IMR-90 (cell line): ENCODE measurements around the gene TCF7L2. TPM values are rescaled to one million over a fixed set of nuclear protein-coding genes. Genes with fewer than 3 reads are reported as not detected.

Experiments used
- ATAC-seq: fragments of 200-7000 bp; cut with Tn5 transposase; 2 replicates; pipeline ENCODE4 v1.9.1; 2020; ENCODE audit warnings: low read depth, mild to moderate bottlenecking, moderate library complexity
- BruUV-seq: library from RNA; stranded (reverse); fragments of 400-500 nt; replicated peaks from 2 replicates; lab custom pipeline; 2021; lab: Mats Ljungman, UMichigan
- CTCF ChIA-PET: fragments of 300-600 bp; formaldehyde crosslinking; extraction: SDS; loops from one replicate; lab custom pipeline; 2021; ENCODE audit warnings: antibody characterized with exemption; lab: Yijun Ruan, JAX
- POLR2A ChIA-PET: fragments of 300-600 bp; sonication (Branson Sonifier 250); formaldehyde crosslinking; loops from one replicate; lab custom pipeline; 2022; ENCODE audit warnings: antibody characterized with exemption; ENCODE audit not compliant: unreplicated experiment; lab: Charles Lee
- DNase-seq: peaks from one replicate; pipeline ENCODE4 v3.0.0; 2013
- H2AFZ ChIP-seq: replicated peaks from 2 replicates; pipeline ENCODE3; 2013; ENCODE audit warnings: low read length, mild to moderate bottlenecking; ENCODE audit not compliant: poor library complexity
- H2AK5ac ChIP-seq: 2 replicates; pipeline ENCODE4 v1.6.1; 2013; ENCODE audit warnings: low read depth, low read length, inconsistent platforms
- H2AK9ac ChIP-seq: replicated peaks from 2 replicates; pipeline ENCODE3; 2013; ENCODE audit warnings: mild to moderate bottlenecking, low read depth, low read length, moderate library complexity; ENCODE audit not compliant: poor library complexity
- H2BK120ac ChIP-seq: 2 replicates; pipeline ENCODE4 v1.6.1; 2013; ENCODE audit warnings: low read depth, low read length, inconsistent platforms
- H2BK15ac ChIP-seq: 3 replicates; pipeline ENCODE4 v1.6.1; 2013; ENCODE audit warnings: low read depth, low read length, inconsistent platforms
- H2BK20ac ChIP-seq: 2 replicates; pipeline ENCODE4 v1.6.1; 2013; ENCODE audit warnings: low read depth, mild to moderate bottlenecking, inconsistent platforms, low read length, moderate library complexity
- H2BK5ac ChIP-seq: 2 replicates; pipeline ENCODE4 v1.6.1; 2013; ENCODE audit warnings: mild to moderate bottlenecking, low read depth, low read length, inconsistent platforms; ENCODE audit not compliant: poor library complexity, severe bottlenecking
- H3K14ac ChIP-seq: replicated peaks from 2 replicates; pipeline ENCODE4 v1.6.1; 2013; ENCODE audit warnings: low read depth, low read length, inconsistent platforms
- H3K18ac ChIP-seq: 2 replicates; pipeline ENCODE4 v1.6.1; 2013; ENCODE audit warnings: low read depth, low read length, control low read depth
- H3K23ac ChIP-seq: 2 replicates; pipeline ENCODE4 v1.6.1; 2013; ENCODE audit warnings: low read depth, low read length, inconsistent platforms
- H3K27ac ChIP-seq: 2 replicates; pipeline ENCODE4 v1.5.1; 2013; ENCODE audit warnings: mild to moderate bottlenecking, control low read depth, low read length; ENCODE audit not compliant: insufficient read depth
- H3K27me3 ChIP-seq: 2 replicates; pipeline ENCODE4 v1.6.1; 2013; ENCODE audit warnings: low read length; ENCODE audit not compliant: control insufficient read depth, insufficient read depth
- H3K36me3 ChIP-seq: 2 replicates; pipeline ENCODE4 v1.6.1; 2013; ENCODE audit warnings: low read length, mixed read lengths; ENCODE audit not compliant: control insufficient read depth, insufficient read depth
- H3K4ac ChIP-seq: 2 replicates; pipeline ENCODE4 v1.6.1; 2013; ENCODE audit warnings: low read depth, low read length, inconsistent platforms
- H3K4me1 ChIP-seq: 2 replicates; pipeline ENCODE4 v1.6.1; 2013; ENCODE audit warnings: low read length, mixed read lengths; ENCODE audit not compliant: control insufficient read depth, insufficient read depth
- H3K4me2 ChIP-seq: 2 replicates; pipeline ENCODE4 v1.6.1; 2013; ENCODE audit warnings: low read depth, mild to moderate bottlenecking, control low read depth, low read length, moderate library complexity
- H3K4me3 ChIP-seq: 2 replicates; pipeline ENCODE4 v1.5.1; 2013; ENCODE audit warnings: low read depth, mild to moderate bottlenecking, control low read depth, low read length, moderate library complexity; ENCODE audit not compliant: insufficient read depth
- H3K56ac ChIP-seq: 2 replicates; pipeline ENCODE4 v1.6.1; 2013; ENCODE audit warnings: low read length, inconsistent platforms; ENCODE audit not compliant: insufficient read depth; ENCODE audit errors: extremely low read depth
- H3K79me1 ChIP-seq, 2 experiments: 2 replicates each; pipeline ENCODE4 v1.6.1; 2013; ENCODE audit warnings: low read length in 2 of 2, inconsistent platforms in 1 of 2, low read depth in 1 of 2
- H3K9ac ChIP-seq: 2 replicates; pipeline ENCODE4 v1.6.1; 2013; ENCODE audit warnings: low read depth, low read length, control low read depth
- H3K9me1 ChIP-seq: 2 replicates; pipeline ENCODE4 v1.6.1; 2013; ENCODE audit warnings: low read length, inconsistent platforms; ENCODE audit not compliant: insufficient read depth
- H3K9me3 ChIP-seq: 2 replicates; pipeline ENCODE4 v1.6.1; 2013; ENCODE audit warnings: low read length; ENCODE audit not compliant: control insufficient read depth, insufficient read depth
- H4K20me1 ChIP-seq: 2 replicates; pipeline ENCODE4 v1.6.1; 2013; ENCODE audit warnings: low read length, inconsistent platforms; ENCODE audit not compliant: insufficient read depth
- H4K5ac ChIP-seq: 2 replicates; pipeline ENCODE4 v1.6.1; 2013; ENCODE audit warnings: mild to moderate bottlenecking, low read depth, low read length, control low read depth
- H4K8ac ChIP-seq, 2 experiments: 2 replicates each; pipeline ENCODE4 v1.6.1; 2013; ENCODE audit warnings: low read depth in 2 of 2, low read length in 2 of 2, control low read depth in 1 of 2, inconsistent platforms in 1 of 2
- H4K91ac ChIP-seq: 2 replicates; pipeline ENCODE4 v1.6.1; 2013; ENCODE audit warnings: low read depth, low read length, inconsistent platforms; ENCODE audit not compliant: insufficient read depth
- BHLHE40 ChIP-seq: fragments of 150-350 bp; IDR thresholded peaks from 2 replicates; pipeline ENCODE4 v1.6.1; 2016; ENCODE audit warnings: mild to moderate bottlenecking, low read depth, low read length
- CEBPB ChIP-seq: IDR thresholded peaks from 2 replicates; pipeline ENCODE4 v1.6.1; 2012; ENCODE audit warnings: low read depth, low read length, improper control_type of control experiment
- CTCF ChIP-seq: conservative IDR thresholded peaks from 2 replicates; pipeline ENCODE4 v1.5.1; 2012; ENCODE audit warnings: mild to moderate bottlenecking, low read depth, low read length, improper control_type of control experiment
- ELK1 ChIP-seq: fragments of 150-350 bp; IDR thresholded peaks from 2 replicates; pipeline ENCODE4 v1.6.1; 2016; ENCODE audit warnings: low read depth, mild to moderate bottlenecking, low read length, moderate library complexity, borderline replicate concordance
- FOS ChIP-seq: fragments of 150-350 bp; IDR thresholded peaks from 2 replicates; pipeline ENCODE4 v1.6.1; 2016; ENCODE audit warnings: low read depth, low read length
- MAFK ChIP-seq: IDR thresholded peaks from 2 replicates; pipeline ENCODE4 v1.6.1; 2012; ENCODE audit warnings: low read depth, low read length, improper control_type of control experiment
- MAZ ChIP-seq: IDR thresholded peaks from 2 replicates; pipeline ENCODE4 v1.6.1; 2012; ENCODE audit warnings: low read depth, mild to moderate bottlenecking, low read length, improper control_type of control experiment, moderate library complexity, borderline replicate concordance
- MXI1 ChIP-seq: IDR thresholded peaks from 2 replicates; pipeline ENCODE4 v1.6.1; 2012; ENCODE audit warnings: low read depth, mild to moderate bottlenecking, low read length, moderate library complexity, borderline replicate concordance
- NFE2L2 ChIP-seq: fragments of 150-350 bp; IDR thresholded peaks from 2 replicates; pipeline ENCODE4 v1.6.1; 2016; ENCODE audit warnings: low read depth, mild to moderate bottlenecking, low read length
- POLR2A ChIP-seq: IDR thresholded peaks from 2 replicates; pipeline ENCODE4 v1.6.1; 2012; ENCODE audit warnings: mild to moderate bottlenecking, low read depth, low read length
- RAD21 ChIP-seq: IDR thresholded peaks from 2 replicates; pipeline ENCODE4 v1.6.1; 2012; ENCODE audit warnings: low read length, improper control_type of control experiment
- RCOR1 ChIP-seq: IDR thresholded peaks from 2 replicates; pipeline ENCODE4 v1.6.1; 2012; ENCODE audit warnings: mild to moderate bottlenecking, low read length, improper control_type of control experiment; ENCODE audit not compliant: insufficient replicate concordance
- RFX5 ChIP-seq: IDR thresholded peaks from 2 replicates; pipeline ENCODE4 v1.8.0; 2012; ENCODE audit warnings: low read depth, mild to moderate bottlenecking, low read length, moderate library complexity
- SMC3 ChIP-seq: fragments of 150-350 bp; IDR thresholded peaks from 2 replicates; pipeline ENCODE4 v1.6.1; 2016; ENCODE audit warnings: low read depth, mild to moderate bottlenecking, antibody characterized with exemption, low read length, moderate library complexity
- USF2 ChIP-seq: fragments of 150-350 bp; IDR thresholded peaks from 2 replicates; pipeline ENCODE4 v1.6.1; 2017; ENCODE audit warnings: mild to moderate bottlenecking, antibody characterized with exemption, low read length, low read depth
- WGBS, 2 experiments: methylation state at CpG; one replicate each; pipeline versions ENCODE4 v1.1.5 to v1.1.7; 2013; ENCODE audit warnings: missing lambda C conversion rate in 2 of 2; ENCODE audit not compliant: insufficient read length in 1 of 2; ENCODE audit errors: extremely low coverage in 2 of 2; 5-methylcytosine and 5-hydroxymethylcytosine counted together
- dilution Hi-C: fragments of 300-500 bp; cut with HindIII; formaldehyde crosslinking; loops from one replicate; pipeline ENCODE4 v1.14.3; 2018; ENCODE audit warnings: low sequenced_read_pairs; ENCODE audit not compliant: unreplicated experiment
- in situ Hi-C: fragments of 300-500 bp; cut with MboI; formaldehyde crosslinking; loops from 3 replicates; pipeline ENCODE4 v1.14.3; 2019; ENCODE audit warnings: low sequenced_read_pairs, inconsistent platforms, mixed read lengths
- intact Hi-C: fragments of 100-400 bp; cut with micrococcal nuclease; formaldehyde crosslinking; loops from 2 replicates; pipeline ENCODE4 v1.10.0; 2022
- polyA plus RNA-seq, 3 experiments: library from polyadenylated mRNA; depleted of rRNA; stranded (reverse); fragments of >200 nt; gene quantifications; 2 replicates each; pipeline ENCODE4 v1.2.3, GENCODE V29; 2012; ENCODE audit warnings: low replicate concordance in 1 of 3
- total RNA-seq: library from RNA; depleted of rRNA; stranded (reverse); fragments of >200 nt; gene quantifications from 2 replicates; pipeline ENCODE4 v1.2.3, GENCODE V29; 2012

The TCF7L2 gene
- total and polyA plus RNA-seq, 2 of the 4 experiments (the other 2 are of a cell fraction), result 1.3 to 12.2 TPM

- H4K5ac ChIP-seq, result no peak overlapping the region
- no peaks in the 10 kb centered on the region for H3K27me3 ChIP-seq
- no peak overlapping the region for H2BK15ac ChIP-seq
- H3K23ac ChIP-seq, result no peak overlapping the region
- H2BK20ac ChIP-seq, result no peak overlapping the region
- no peak overlapping the region for H2BK5ac ChIP-seq
- H3K4me1 ChIP-seq, result peaks cover 12% of the 10 kb centered on the region
- dilution Hi-C loops (no loop called here), in situ Hi-C loops (no loop called here), intact Hi-C loops (no loop called here)
- H2AFZ ChIP-seq, result no peak overlapping the region
- no peak overlapping the region for H3K4ac ChIP-seq
- no peak overlapping the region for H3K18ac ChIP-seq
- H2AK9ac ChIP-seq, result no peak overlapping the region
- no peak overlapping the region for H2AK5ac ChIP-seq
- peaks cover 1% of the 10 kb centered on the region; the same call in 1 of the 2 replicates for H3K36me3 ChIP-seq
- ChIA-PET POLR2A (no interaction called here), CTCF (interaction anchor here (0.7 kb wide), 1 partner anchor 11 kb away, joined by 3 read pairs; no protein-coding TSS in a partner anchor)
- no peak overlapping the region for H4K8ac ChIP-seq
- H3K14ac ChIP-seq, result no peak overlapping the region
- no peak overlapping the region for H3K9ac ChIP-seq
- H3K9me3 ChIP-seq, result no peaks in the 10 kb centered on the region
- WGBS, 2 experiments, result 70% methylated on average over 5 of the region's 12 CpGs; no CpG with 5 or more reads in 1 of the 2 experiments
- no peak overlapping the region for H3K4me3 ChIP-seq
- peaks cover 69% of the 10 kb centered on the region for H4K20me1 ChIP-seq
- BruUV-seq, result no TSS peak
- H3K56ac ChIP-seq, result no peak overlapping the region
- H2BK120ac ChIP-seq, result no peak overlapping the region
- DNase-seq, result no peak
- H3K27ac ChIP-seq, result no peak overlapping the region
- H3K79me1 ChIP-seq, result peaks cover 35 to 79% of the 10 kb centered on the region in 2 experiments
- no peak overlapping the region for H4K91ac ChIP-seq
- peaks cover 12% of the 10 kb centered on the region; the same call in 1 of the 2 replicates for H3K9me1 ChIP-seq
- ATAC-seq, result no peak
- no peak overlapping the region for H3K4me2 ChIP-seq
- no peak for TF ChIP-seq SMC3
- no peak for TF ChIP-seq RAD21
- no peak for TF ChIP-seq MXI1
- TF ChIP-seq ELK1, result no peak
- no peak for TF ChIP-seq RCOR1
- no peak for TF ChIP-seq MAFK
- TF ChIP-seq RFX5, result no peak
- TF ChIP-seq CTCF, result no peak
- no peak for TF ChIP-seq POLR2A
- TF ChIP-seq NFE2L2, result no peak
- TF ChIP-seq MAZ, result no peak
- TF ChIP-seq CEBPB, result no peak
- no peak for TF ChIP-seq BHLHE40
- no peak for TF ChIP-seq FOS
- TF ChIP-seq USF2, result no peak
These were observed 69.8 kb downstream of the TCF7L2 start for GRCh38 chr10:113019692-113020474.
